Colonic mucosa (tissue), 4 donors: ENCODE results near the gene PRKACG. TPM values are rescaled to one million over a fixed set of nuclear protein-coding genes. Genes with fewer than 3 reads are reported as not detected.

Source experiments
- DNase-seq: peaks from one replicate; pipeline ENCODE4 v3.0.0-alpha.2; 2020
- H3K27ac ChIP-seq: fragments of 200-600 bp; one replicate; pipeline ENCODE4 v1.8.0; 2021
- H3K27me3 ChIP-seq: fragments of 200-600 bp; one replicate; pipeline ENCODE4 v1.8.0; 2021
- H3K36me3 ChIP-seq: fragments of 200-600 bp; one replicate; pipeline ENCODE4 v1.8.0; 2021
- H3K4me1 ChIP-seq: fragments of 200-600 bp; one replicate; pipeline ENCODE4 v1.8.0; 2021; ENCODE audit warnings: mild to moderate bottlenecking
- H3K4me3 ChIP-seq: fragments of 200-600 bp; one replicate; pipeline ENCODE4 v1.8.0; 2021
- H3K9ac ChIP-seq, 2 donors: one replicate each; pipeline ENCODE4 v1.7.0; 2013; ENCODE audit warnings: control low read depth in 2 of 2, low read depth in 2 of 2, low read length in 2 of 2
- H3K9me3 ChIP-seq: fragments of 200-600 bp; one replicate; pipeline ENCODE4 v1.8.0; 2021
- CTCF ChIP-seq: fragments of 200-600 bp; IDR thresholded peaks from one replicate; pipeline ENCODE4 v1.8.0; 2022; ENCODE audit warnings: antibody characterized with exemption, mild to moderate bottlenecking
- intact Hi-C: fragments of 100-400 bp; cut with DNase I; formaldehyde crosslinking; loops from one replicate; pipeline ENCODE4 v1.14.1; 2022
- total RNA-seq, 2 donors: library from RNA; stranded (reverse); fragmentation: NEBNext Ultra II Directional in 1 of 2; extraction: Animal tissue kit (Norgen Biotek cat#: 25700) in 1 of 2; gene quantifications; one replicate each; pipeline ENCODE4 v1.2.1, GENCODE V29; 2021
- donor health status: healthy.
- donor health status: DM: no; HTN: no; CAD: no.
- donor health status: DM: no; HTN: no; CAD: no.

The PRKACG gene
- total RNA-seq: not detected

DNA sequence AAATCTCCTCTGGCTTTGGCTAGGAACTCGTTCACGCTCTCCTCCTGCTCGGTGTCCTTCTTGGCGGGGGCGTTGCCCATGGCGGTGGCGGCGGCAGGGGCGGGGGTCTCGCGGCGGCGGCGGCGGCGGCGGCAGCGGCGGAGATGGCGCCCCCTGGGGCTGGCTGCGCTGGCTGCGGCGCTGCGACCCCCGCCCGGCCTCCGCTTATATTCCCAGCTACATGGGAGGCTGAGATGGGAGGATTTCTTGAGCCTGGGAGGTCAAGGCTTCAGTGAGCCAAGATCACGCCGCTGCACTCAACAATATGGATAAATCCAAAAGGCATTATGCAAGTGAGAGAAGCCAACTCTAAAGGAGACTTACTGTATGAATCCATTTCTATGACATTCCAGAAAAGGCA is at the start of gene PRKACG:
PRKACG (minus strand) TSS at position 101 of the 400 bp plus-strand sequence; CDS start at position 80, 21 bp downstream.
- Histone ChIP-seq H3K9me3 (no peaks in the 10 kb centered on the region), H3K27me3 (no peaks in the 10 kb centered on the region), H3K4me1 (no peaks in the 10 kb centered on the region), H3K36me3 (no peaks in the 10 kb centered on the region), H3K27ac (no peak within 1 kb of the TSS), H3K9ac (no peak within 1 kb of the TSS), H3K4me3 (no peak within 1 kb of the TSS)
- intact Hi-C loops: no loop called here
- no peak for TF ChIP-seq CTCF
- DNase-seq: no peak

GRCh38 chr9:69062195-69062594 is 48.3 kb upstream of the PRKACG start:
- no peak overlapping the region for H3K9ac ChIP-seq
- intact Hi-C loops: loop anchor here (5.0 kb wide), 1 partner anchor 85 kb away; no protein-coding TSS in a partner anchor
- DNase-seq: no peak

DNA sequence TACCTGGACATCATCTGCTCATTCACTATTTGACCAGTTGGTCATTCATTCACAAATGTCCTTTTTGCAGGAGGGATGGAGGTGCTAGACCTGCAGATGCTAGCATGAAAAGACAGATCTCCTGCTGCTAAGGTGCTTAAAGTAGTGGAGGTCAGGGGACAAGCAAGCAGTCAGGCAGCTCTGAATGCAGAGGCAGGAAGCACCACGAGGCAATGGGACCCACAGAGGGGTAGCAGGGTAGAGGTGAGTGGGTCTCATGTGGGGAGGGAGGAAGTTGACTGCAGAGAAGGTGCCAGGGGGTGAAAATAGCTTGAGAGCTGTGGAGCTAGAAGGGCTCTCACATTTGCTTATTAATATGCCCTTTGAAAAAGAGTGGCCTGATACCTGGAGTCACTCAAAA is 46.9 kb upstream of the PRKACG start:
- no peaks in the 10 kb centered on the region for H3K9me3 ChIP-seq
- no peaks in the 10 kb centered on the region for H3K27me3 ChIP-seq
- no peak overlapping the region for H3K27ac ChIP-seq
- H3K9ac ChIP-seq: no peak overlapping the region
- no peak for TF ChIP-seq CTCF
- intact Hi-C loops: loop anchor here (5.0 kb wide), 1 partner anchor 87 kb away; no protein-coding TSS in a partner anchor
- no peaks in the 10 kb centered on the region for H3K36me3 ChIP-seq
- no peaks in the 10 kb centered on the region for H3K4me1 ChIP-seq
- no peak for DNase-seq
- no peak overlapping the region for H3K4me3 ChIP-seq

More at GRCh38 chr9:69062195-69062594, 48.3 kb upstream of the PRKACG start:
- no peak overlapping the region for H3K27ac ChIP-seq
- H3K4me1 ChIP-seq: no peaks in the 10 kb centered on the region
- H3K4me3 ChIP-seq: no peak overlapping the region
- H3K27me3 ChIP-seq: no peaks in the 10 kb centered on the region
- no peaks in the 10 kb centered on the region for H3K36me3 ChIP-seq
- no peak for TF ChIP-seq CTCF
- H3K9me3 ChIP-seq: no peaks in the 10 kb centered on the region

- no peak for DNase-seq
- no peak overlapping the region for H3K9ac ChIP-seq
- no peak overlapping the region for H3K27ac ChIP-seq
- TF ChIP-seq CTCF: no peak
- no peaks in the 10 kb centered on the region for H3K4me1 ChIP-seq
- no peaks in the 10 kb centered on the region for H3K27me3 ChIP-seq
- H3K4me3 ChIP-seq: no peak overlapping the region
- no peaks in the 10 kb centered on the region for H3K36me3 ChIP-seq
- intact Hi-C loops: no loop called here
- no peaks in the 10 kb centered on the region for H3K9me3 ChIP-seq
Measured at GRCh38 chr9:69058101-69058500, 44.2 kb upstream of the PRKACG start.

- Histone ChIP-seq H3K27ac (no peak overlapping the region), H3K4me3 (no peak overlapping the region), H3K4me1 (no peaks in the 10 kb centered on the region), H3K9me3 (no peaks in the 10 kb centered on the region), H3K9ac (no peak overlapping the region), H3K36me3 (no peaks in the 10 kb centered on the region), H3K27me3 (no peaks in the 10 kb centered on the region)
- no peak for DNase-seq
- intact Hi-C loops: no loop called here
- TF ChIP-seq CTCF: no peak
Measured at GRCh38 chr9:69056191-69056815, 42.4 kb upstream of the PRKACG start.
